Measurements from ENCODE around the gene TGFB1. TPM values are rescaled to one million over a fixed set of nuclear protein-coding genes. Genes with fewer than 3 reads are reported as not detected.
A peak's percentile ranks its signal among the peaks of the same experiment; 100 is the strongest.

Gene TGFB1
- total RNA-seq, 1 experiment from 2014 or later: 30.1 TPM

GRCh38 chr19:41376241-41376997, 22.7 kb upstream of the TGFB1 start, which contains the start of gene TMEM91:
Gene TMEM91, plus strand, starts transcription at chr19:41376533. Its CDS starts 1,777 bp downstream, at chr19:41378310.
- Histone ChIP-seq H3K9ac (ENCODE audit: extremely low read depth, insufficient read length, low read length) (peak within 1 kb of the TSS; percentile 45), H3K23ac (ENCODE audit: insufficient read length, low read depth, low read length) (no peak within 1 kb of the TSS), H2BK12ac (ENCODE audit: insufficient read length, low read depth, low read length) (no peak within 1 kb of the TSS), H3K56ac (ENCODE audit: insufficient read length, low read depth, low read length) (no peak within 1 kb of the TSS), H3K79me1 (ENCODE audit: insufficient read depth, low read depth, low read length, poor library complexity, severe bottlenecking) (no peaks in the 10 kb centered on the region), H3K18ac (ENCODE audit: insufficient read length, low read depth, low read length) (no peak within 1 kb of the TSS), H4K20me1 (ENCODE audit: control insufficient read depth, insufficient read depth, insufficient read length) (no peaks in the 10 kb centered on the region), H2BK5ac (ENCODE audit: insufficient read length, low read length) (no peak within 1 kb of the TSS), H3K27ac (ENCODE audit: insufficient read length, low read depth, low read length) (no peak within 1 kb of the TSS), H3K14ac (ENCODE audit: insufficient read depth, low read length) (peak within 1 kb of the TSS; percentile 70; the same call in 1 of the 2 replicates), H3K79me2 (ENCODE audit: insufficient read depth, low read length) (no peaks in the 10 kb centered on the region), H3K4me1 (ENCODE audit: insufficient read depth, low read length) (peaks cover 2% of the 10 kb centered on the region; the same call in 1 of the 2 replicates), H3K9me3 (ENCODE audit: control insufficient read depth, low read depth, low read length) (no peaks in the 10 kb centered on the region), H4K91ac (ENCODE audit: insufficient read length, low read depth, low read length) (no peak within 1 kb of the TSS), H4K8ac (replicated peaks; ENCODE audit: insufficient read length, low read depth, low read length) (no peak within 1 kb of the TSS), H2BK15ac (ENCODE audit: low read depth, low read length) (no peak within 1 kb of the TSS), H2AFZ (ENCODE audit: low read length) (peak within 1 kb of the TSS; percentile 53), H3K4ac (ENCODE audit: low read depth, low read length) (no peak within 1 kb of the TSS), H2AK5ac (ENCODE audit: insufficient read length, low read length) (no peak within 1 kb of the TSS), H3K4me2 (ENCODE audit: insufficient read depth, insufficient read length, low read length) (peak within 1 kb of the TSS; percentile 96), H2BK20ac (ENCODE audit: low read depth, low read length, poor library complexity, severe bottlenecking) (no peak within 1 kb of the TSS), H2BK120ac (ENCODE audit: low read depth, low read length, poor library complexity, severe bottlenecking) (no peak within 1 kb of the TSS), H3K27me3 (ENCODE audit: insufficient read depth, low read length) (no peaks in the 10 kb centered on the region), H3K23me2 (ENCODE audit: insufficient read length, low read depth, low read length, poor library complexity, severe bottlenecking) (peaks cover 7% of the 10 kb centered on the region), H3T11ph (ENCODE audit: low read length) (no peak within 1 kb of the TSS), H4K5ac (ENCODE audit: insufficient read length, low read depth, low read length) (no peak within 1 kb of the TSS)
- Mint-ChIP-seq H3K4me3 (peak within 1 kb of the TSS; percentile 75 to 79), H3K4me1 (peaks cover 12 to 19% of the 10 kb centered on the region in 2 experiments), H3K27ac (peak within 1 kb of the TSS in 2 of 3 experiments; percentile 6 to 25; a peak in 3 of 7 replicates), H3K9me3 (no peaks in the 10 kb centered on the region; a peak in 1 of 5 replicates), H3K27me3 (ENCODE audit: low read depth) (peaks cover 9% of the 10 kb centered on the region), H3K36me3 (ENCODE audit: insufficient read depth in 1 of 3, low read depth in 3 of 3) (no peaks in the 10 kb centered on the region; a peak in 1 of 7 replicates)
- no peak for TF ChIP-seq CTCF (conservative IDR thresholded peaks at IDR 0.05)
- no CpG with 5 or more reads among the region's 47 CpGs for WGBS (ENCODE audit: extremely low coverage, insufficient read length, low lambda C conversion rate)
- DNase-seq: peak; percentile 69

Data from H9 (cell line).